Immature natural killer cell (primary cell): ENCODE results near the gene EGLN1. TPM values are rescaled to one million over a fixed set of nuclear protein-coding genes. Genes with fewer than 3 reads are reported as not detected.
"Not testable (repeated sequence)": the region's sequence is repeated elsewhere in the genome, so short reads cannot be mapped to it uniquely, and the experiment has no call there.

Source experiments
- DNase-seq, 3 donors: peaks; one replicate each; pipeline ENCODE4 v3.0.0; 2022; ENCODE audit warnings: mixed read lengths in 1 of 3
- H3K27ac Mint-ChIP-seq, 6 donors: one replicate each; pipeline ENCODE4 v1.8.0; 2020; ENCODE audit warnings: mixed read lengths in 6 of 6, mild to moderate bottlenecking in 5 of 6, inconsistent platforms in 4 of 6, moderate library complexity in 3 of 6
- H3K27me3 Mint-ChIP-seq, 3 donors: one replicate each; pipeline ENCODE4 v1.8.0; 2020 to 2021; ENCODE audit warnings: low read depth in 3 of 3, mild to moderate bottlenecking in 3 of 3, mixed read lengths in 3 of 3, moderate library complexity in 3 of 3, inconsistent platforms in 1 of 3
- H3K36me3 Mint-ChIP-seq, 3 donors: one replicate each; pipeline ENCODE4 v1.8.0; 2020; ENCODE audit warnings: mixed read lengths in 3 of 3, inconsistent platforms in 2 of 3, mild to moderate bottlenecking in 2 of 3
- H3K4me1 Mint-ChIP-seq, 2 donors: one replicate each; pipeline ENCODE4 v1.8.0; 2020; ENCODE audit warnings: inconsistent platforms in 2 of 2, mild to moderate bottlenecking in 2 of 2, mixed read lengths in 2 of 2, moderate library complexity in 1 of 2
- H3K4me3 Mint-ChIP-seq, 5 donors: one replicate each; pipeline ENCODE4 v1.8.0; 2020; ENCODE audit warnings: mild to moderate bottlenecking in 5 of 5, mixed read lengths in 5 of 5, inconsistent platforms in 3 of 5, moderate library complexity in 3 of 5
- H3K9me3 Mint-ChIP-seq, 6 donors: one replicate each; pipeline ENCODE4 v1.8.0; 2020; ENCODE audit warnings: mild to moderate bottlenecking in 6 of 6, mixed read lengths in 6 of 6, inconsistent platforms in 4 of 6, moderate library complexity in 3 of 6
- polyA plus RNA-seq, 3 donors: library from polyadenylated mRNA; unstranded; fragments of 300-500 nt; fragmentation: Illumina TruSeq; gene quantifications; one replicate each; pipeline ENCODE4 v1.2.3, GENCODE V29; 2021

Gene EGLN1
- polyA plus RNA-seq, 3 donors from 2014 or later = 18.2 to 27.3 (median 20.6) TPM

DNA sequence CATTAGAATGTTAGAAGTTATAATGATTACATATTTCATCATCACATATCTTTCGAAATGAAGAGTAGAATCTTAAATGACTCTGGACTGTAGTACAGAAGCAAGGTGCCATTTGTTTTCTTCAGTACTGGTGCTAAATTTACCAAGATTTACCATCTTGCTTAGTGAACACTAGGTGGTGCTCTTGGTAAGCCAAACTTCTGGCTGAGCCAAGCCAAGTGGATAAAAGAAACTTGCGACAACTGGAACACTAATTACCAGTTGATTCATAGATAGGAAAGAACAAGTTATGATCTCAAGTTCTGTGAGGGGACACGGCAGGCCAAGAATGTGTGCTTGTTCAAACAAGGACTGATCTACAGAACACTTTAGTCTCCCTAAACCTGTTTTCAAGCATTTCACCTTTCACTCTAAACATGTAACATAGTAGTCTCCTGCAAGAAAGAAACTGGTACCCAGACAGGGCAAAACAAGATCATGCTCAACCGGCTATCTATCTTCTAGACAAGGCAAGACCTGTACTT, 64.2 kb downstream of the EGLN1 start:
- H3K9me3 Mint-ChIP-seq = no peaks in the 10 kb centered on the region
- H3K4me3 Mint-ChIP-seq = no peak overlapping the region
- peaks cover 3 to 7% of the 10 kb centered on the region in 2 donors for H3K4me1 Mint-ChIP-seq
- peak; percentile 39 to 57 (median 41) for DNase-seq
- H3K27ac Mint-ChIP-seq = peak overlapping the region in 1 of 6 donors; percentile 31
- H3K36me3 Mint-ChIP-seq = peaks cover 2 to 9% (median 4%) of the 10 kb centered on the region in 3 donors
- H3K27me3 Mint-ChIP-seq = peaks cover 0 to 3% (median 2%) of the 10 kb centered on the region in 3 donors

DNA sequence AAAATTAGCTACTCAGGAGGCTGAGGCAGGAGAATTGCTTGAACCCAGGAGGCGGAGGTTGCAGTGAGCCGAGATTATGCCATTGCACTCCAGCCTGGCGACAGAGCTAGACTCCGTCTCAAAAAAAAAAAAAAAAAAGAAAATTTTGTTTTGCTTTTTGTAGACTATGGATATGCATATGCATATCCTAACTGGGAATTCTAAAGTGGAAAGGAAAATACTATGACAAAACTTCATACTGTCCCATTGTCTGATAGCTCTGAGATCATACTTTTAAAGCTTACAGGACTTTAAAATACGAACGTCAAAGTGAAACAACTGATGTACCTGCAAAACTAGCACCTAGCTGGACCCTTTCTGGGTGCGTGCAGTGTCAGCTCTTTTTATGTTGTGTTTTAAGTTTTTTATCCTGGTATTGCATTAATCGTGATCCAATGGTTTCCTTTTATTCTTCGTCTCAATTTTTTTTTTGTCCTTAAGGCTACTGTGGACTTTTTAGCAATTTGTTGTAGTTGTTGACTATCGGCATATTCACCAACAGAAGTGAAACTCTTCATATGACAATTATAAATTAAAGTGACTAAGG, 64.8 kb downstream of the EGLN1 start:
- Mint-ChIP-seq H3K27me3 (peaks cover 0 to 3% (median 2%) of the 10 kb centered on the region in 3 donors), H3K9me3 (no peaks in the 10 kb centered on the region), H3K27ac (peak overlapping the region in 2 of 6 donors; percentile 48 to 52), H3K4me1 (peaks cover 3 to 7% of the 10 kb centered on the region in 2 donors), H3K36me3 (peaks cover 9 to 10% (median 9%) of the 10 kb centered on the region in 3 donors), H3K4me3 (no peak overlapping the region)
- DNase-seq = no peak

DNA sequence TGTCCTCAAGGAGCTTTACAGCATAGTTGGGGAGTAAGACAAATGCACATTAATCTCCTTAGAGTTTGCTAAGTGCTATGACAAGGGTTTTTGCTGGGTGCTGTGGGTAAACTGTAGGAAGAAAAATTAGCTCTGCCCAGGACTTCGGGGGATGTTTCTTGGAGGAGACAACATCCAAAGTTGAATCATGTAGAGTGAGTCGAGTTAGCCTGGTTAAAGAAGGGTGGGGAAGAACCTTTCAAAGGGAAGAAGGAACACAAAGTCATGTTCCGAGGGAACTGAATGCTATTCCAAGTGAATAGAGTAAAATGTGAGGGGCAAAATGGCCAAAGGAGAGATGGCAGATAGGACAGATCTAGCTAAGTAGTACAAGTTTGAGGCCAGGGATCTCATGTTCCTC, 66.9 kb downstream of the EGLN1 start:
- peaks cover 3 to 7% of the 10 kb centered on the region in 2 donors for H3K4me1 Mint-ChIP-seq
- no peak overlapping the region for H3K4me3 Mint-ChIP-seq
- peaks cover 7 to 18% (median 18%) of the 10 kb centered on the region in 3 donors for H3K36me3 Mint-ChIP-seq
- no peaks in the 10 kb centered on the region for H3K9me3 Mint-ChIP-seq
- peak overlapping the region in 1 of 6 donors; percentile 27 for H3K27ac Mint-ChIP-seq
- peaks cover 0 to 3% (median 2%) of the 10 kb centered on the region in 3 donors for H3K27me3 Mint-ChIP-seq
- no peak for DNase-seq

DNA sequence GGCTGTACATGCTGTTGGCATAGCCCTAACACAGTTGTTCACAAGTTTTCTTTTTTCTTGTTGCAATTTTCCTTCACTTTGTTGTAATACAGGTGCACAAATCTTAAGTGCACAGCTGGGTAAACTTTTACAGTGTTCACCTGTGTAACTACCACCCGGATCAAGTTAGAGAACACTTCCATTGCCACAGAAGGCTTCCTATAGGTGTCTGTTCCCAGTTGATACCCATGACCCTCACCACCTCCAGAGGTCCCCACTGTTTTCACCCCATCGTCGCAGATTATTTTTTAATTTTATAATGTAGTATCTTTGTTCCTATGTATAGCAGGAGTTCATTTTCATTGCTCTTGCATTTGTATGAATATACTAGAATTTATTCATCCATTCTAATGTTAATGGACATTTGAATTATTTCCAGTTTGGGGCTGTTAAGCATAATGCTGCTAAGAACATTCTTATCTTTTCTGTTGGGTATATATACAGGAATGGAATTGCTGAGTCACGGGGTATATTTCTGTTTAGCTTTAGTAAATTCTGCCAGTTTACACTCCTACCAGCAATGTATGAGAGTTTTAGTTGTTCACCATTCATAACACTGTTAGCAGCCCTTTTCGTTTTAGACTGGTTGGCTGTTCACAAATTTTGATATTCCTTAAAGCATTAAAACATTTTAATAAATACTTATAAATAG, 67.6 kb downstream of the EGLN1 start:
- Mint-ChIP-seq H3K36me3 (peaks cover 8 to 19% (median 18%) of the 10 kb centered on the region in 3 donors), H3K4me1 (peaks cover 3 to 7% of the 10 kb centered on the region in 2 donors), H3K9me3 (no peaks in the 10 kb centered on the region), H3K27ac (no peak overlapping the region), H3K27me3 (peaks cover 0 to 3% (median 2%) of the 10 kb centered on the region in 3 donors), H3K4me3 (no peak overlapping the region)
- DNase-seq = no peak

DNA sequence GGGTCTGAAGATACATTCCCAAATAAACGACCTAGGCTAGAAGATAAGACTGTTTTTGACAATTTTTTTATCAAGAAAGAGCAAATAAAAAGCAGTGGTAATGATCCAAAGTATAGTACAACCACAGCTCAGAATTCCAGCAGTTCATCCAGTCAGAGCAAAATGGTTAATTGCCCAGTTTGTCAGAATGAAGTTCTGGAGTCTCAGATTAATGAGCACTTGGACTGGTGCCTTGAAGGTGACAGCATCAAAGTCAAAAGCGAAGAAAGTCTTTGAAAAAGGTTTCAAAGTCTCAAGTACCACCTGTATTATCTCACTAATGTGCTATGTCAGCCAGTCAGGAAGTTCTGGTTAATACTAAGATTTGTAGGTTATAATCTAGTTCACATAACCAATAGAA, 69.0 kb downstream of the EGLN1 start:
- no peak for DNase-seq
- H3K27ac Mint-ChIP-seq = no peak overlapping the region
- H3K4me1 Mint-ChIP-seq = peaks cover 3 to 6% of the 10 kb centered on the region in 2 donors
- H3K36me3 Mint-ChIP-seq = peaks cover 18 to 26% (median 24%) of the 10 kb centered on the region in 3 donors
- no peaks in the 10 kb centered on the region for H3K9me3 Mint-ChIP-seq
- H3K27me3 Mint-ChIP-seq = peaks cover 0 to 3% (median 0%) of the 10 kb centered on the region in 3 donors
- no peak overlapping the region for H3K4me3 Mint-ChIP-seq

DNA sequence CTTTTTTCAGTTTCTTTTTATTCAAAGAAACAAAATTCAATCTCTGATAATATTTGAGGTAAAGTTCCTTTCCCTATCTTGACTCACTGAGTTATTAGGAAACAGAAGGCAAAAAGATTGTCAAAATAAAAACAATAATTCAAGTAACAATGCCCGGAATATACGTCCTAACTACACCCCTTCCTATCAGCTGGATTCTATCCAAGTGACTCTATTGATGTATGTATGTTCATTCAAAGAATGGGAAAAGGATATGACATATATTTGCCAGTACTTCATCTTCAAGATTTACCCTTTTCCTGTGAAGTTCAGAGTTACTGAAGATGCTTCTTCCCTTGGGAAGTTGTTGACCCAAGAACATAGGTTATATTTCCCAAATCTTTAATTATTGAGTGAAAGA, 70.3 kb downstream of the EGLN1 start:
- H3K4me3 Mint-ChIP-seq = no peak overlapping the region
- H3K4me1 Mint-ChIP-seq = no peaks in the 10 kb centered on the region
- no peak for DNase-seq
- no peak overlapping the region for H3K27ac Mint-ChIP-seq
- peaks cover 0 to 1% (median 0%) of the 10 kb centered on the region in 3 donors for H3K27me3 Mint-ChIP-seq
- H3K36me3 Mint-ChIP-seq = peaks cover 22 to 26% (median 25%) of the 10 kb centered on the region in 3 donors
- no peaks in the 10 kb centered on the region for H3K9me3 Mint-ChIP-seq

GRCh38 chr1:231348856-231349255, 73.2 kb downstream of the EGLN1 start:
- Mint-ChIP-seq H3K4me1 (peaks cover 0 to 13% of the 10 kb centered on the region in 2 donors), H3K36me3 (peaks cover 22 to 26% (median 25%) of the 10 kb centered on the region in 3 donors)
- H3K27ac Mint-ChIP-seq, H3K4me3 Mint-ChIP-seq, H3K9me3 Mint-ChIP-seq, H3K27me3 Mint-ChIP-seq, DNase-seq: not testable (repeated sequence)

DNA sequence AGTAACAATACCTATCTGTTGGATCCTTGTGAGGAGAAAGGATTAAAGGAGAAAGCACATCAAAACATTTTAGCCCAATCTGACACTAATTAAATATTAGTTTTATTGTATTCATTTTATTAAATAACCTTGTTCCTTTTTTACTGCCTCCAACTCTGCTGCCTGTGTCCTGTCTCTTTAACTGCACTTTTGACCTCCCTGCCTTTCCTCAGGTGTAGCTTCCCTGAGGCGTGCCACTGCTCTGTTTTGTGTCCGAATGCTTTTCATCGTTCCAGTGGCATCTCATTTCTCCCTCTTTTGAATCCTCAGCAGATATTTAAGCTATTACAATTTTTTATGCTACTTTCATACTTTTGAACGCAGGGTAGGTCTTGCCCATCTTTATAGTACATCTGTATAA, 73.6 kb downstream of the EGLN1 start:
- no peak overlapping the region for H3K27ac Mint-ChIP-seq
- H3K9me3 Mint-ChIP-seq = no peaks in the 10 kb centered on the region
- DNase-seq = no peak
- H3K27me3 Mint-ChIP-seq = peaks cover 0 to 2% (median 0%) of the 10 kb centered on the region in 3 donors
- H3K4me3 Mint-ChIP-seq = no peak overlapping the region
- peaks cover 22 to 26% (median 25%) of the 10 kb centered on the region in 3 donors for H3K36me3 Mint-ChIP-seq
- peaks cover 0 to 17% of the 10 kb centered on the region in 2 donors for H3K4me1 Mint-ChIP-seq

GRCh38 chr1:231347961-231348360, 74.1 kb downstream of the EGLN1 start:
- Mint-ChIP-seq H3K9me3 (no peaks in the 10 kb centered on the region), H3K27me3 (peaks cover 0 to 2% (median 0%) of the 10 kb centered on the region in 3 donors), H3K4me1 (peaks cover 0 to 22% of the 10 kb centered on the region in 2 donors), H3K36me3 (peaks cover 22 to 26% (median 23%) of the 10 kb centered on the region in 3 donors), H3K27ac (no peak overlapping the region), H3K4me3 (no peak overlapping the region)
- DNase-seq = no peak

DNA sequence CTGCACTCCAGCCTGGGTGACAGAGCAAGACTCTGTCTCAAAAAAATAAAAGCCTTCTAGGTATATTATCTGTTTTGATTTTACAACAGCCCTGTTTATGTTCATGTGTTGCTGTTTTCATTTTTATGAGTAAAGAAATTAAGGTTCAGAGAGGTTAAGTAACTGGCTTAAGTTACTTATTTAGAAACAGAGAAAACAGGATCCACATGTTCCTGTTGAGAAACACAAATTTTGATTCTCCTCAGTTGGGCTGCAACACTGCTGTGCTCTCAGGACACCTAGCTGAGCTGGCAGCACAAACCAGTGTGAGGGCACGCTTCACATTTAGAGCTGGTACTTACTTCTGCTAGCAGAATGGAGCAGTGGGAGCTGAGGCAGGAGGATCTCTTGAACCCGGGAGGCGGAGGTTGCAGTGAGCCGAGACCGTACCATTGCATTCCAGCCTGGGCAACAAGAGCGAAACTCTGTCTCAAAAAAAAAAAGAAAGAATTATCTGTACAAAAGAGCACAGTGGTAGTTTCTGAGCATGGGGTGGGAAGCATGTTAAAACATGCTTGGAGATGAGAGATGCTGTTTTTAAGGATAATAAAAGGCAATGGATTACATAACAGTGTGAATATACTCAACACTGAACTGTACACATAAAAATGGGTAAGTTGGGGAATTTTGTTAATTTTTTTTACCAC, 81.6 kb downstream of the EGLN1 start:
- Mint-ChIP-seq H3K36me3 (peaks cover 3 to 15% (median 13%) of the 10 kb centered on the region in 3 donors), H3K27ac (peak overlapping the region in 1 of 6 donors; percentile 55), H3K9me3 (no peaks in the 10 kb centered on the region), H3K4me3 (no peak overlapping the region), H3K27me3 (peaks cover 11 to 18% (median 16%) of the 10 kb centered on the region in 3 donors), H3K4me1 (peaks cover 45 to 72% of the 10 kb centered on the region in 2 donors)
- DNase-seq = no peak

GRCh38 chr1:231338270-231339128, 83.6 kb downstream of the EGLN1 start, which contains the start of gene SPRTN:
Gene SPRTN (plus strand): TSS chr1:231338293. CDS start chr1:231338384, 91 bp downstream.
- H3K27me3 Mint-ChIP-seq = peaks cover 11 to 18% (median 14%) of the 10 kb centered on the region in 3 donors
- peak within 1 kb of the TSS; percentile 97 to 100 (median 99) for H3K4me3 Mint-ChIP-seq
- peaks cover 3 to 20% (median 19%) of the 10 kb centered on the region in 3 donors for H3K36me3 Mint-ChIP-seq
- no peak for DNase-seq
- H3K27ac Mint-ChIP-seq = peak within 1 kb of the TSS; percentile 98 to 100 (median 99)
- no peaks in the 10 kb centered on the region for H3K9me3 Mint-ChIP-seq
- peaks cover 63 to 77% of the 10 kb centered on the region in 2 donors for H3K4me1 Mint-ChIP-seq

GRCh38 chr1:231337472-231338269, 84.4 kb downstream of the EGLN1 start, which contains the start of gene EXOC8:
Gene EXOC8 (minus strand): TSS chr1:231337852. CDS start chr1:231337745, 107 bp downstream.
- Mint-ChIP-seq H3K4me1 (peaks cover 71 to 80% of the 10 kb centered on the region in 2 donors), H3K27ac (peak within 1 kb of the TSS; percentile 98 to 100 (median 99)), H3K36me3 (peaks cover 3 to 23% (median 20%) of the 10 kb centered on the region in 3 donors), H3K27me3 (peaks cover 11 to 18% (median 14%) of the 10 kb centered on the region in 3 donors), H3K9me3 (no peaks in the 10 kb centered on the region), H3K4me3 (peak within 1 kb of the TSS; percentile 97 to 100 (median 99))
- DNase-seq = peak; percentile 99
